WTC11 (cell line): Measurements from ENCODE around the gene MAGEA11. TPM values are rescaled to one million over a fixed set of nuclear protein-coding genes. Genes with fewer than 3 reads are reported as not detected.

Experiments
- ATAC-seq: fragments of 200-7000 bp; cut with Tn5 transposase; 2 replicates; pipeline ENCODE4 v1.10.0; 2021; ENCODE audit warnings: mild to moderate bottlenecking, moderate library complexity
- CTCF ChIA-PET: fragments of 300-600 bp; sonication (Branson Sonifier 250); formaldehyde crosslinking; loops from one replicate; lab custom pipeline; 2021; ENCODE audit warnings: antibody characterized with exemption; lab: Charles Lee
- POLR2A ChIA-PET: fragments of 350-600 bp; sonication (Branson Sonifier 250); formaldehyde crosslinking; loops from one replicate; lab custom pipeline; 2021; ENCODE audit warnings: antibody characterized with exemption; lab: Charles Lee
- DNase-seq: peaks from one replicate; pipeline ENCODE4 v3.0.0; 2021; ENCODE audit warnings: low spot score
- H3K27ac Mint-ChIP-seq: 2 replicates; pipeline ENCODE4 v1.8.0; 2021; ENCODE audit warnings: mixed read lengths
- H3K27me3 Mint-ChIP-seq: 2 replicates; pipeline ENCODE4 v1.8.0; 2021; ENCODE audit warnings: low read depth, mild to moderate bottlenecking, moderate library complexity, mixed read lengths
- H3K36me3 Mint-ChIP-seq: 2 replicates; pipeline ENCODE4 v1.8.0; 2021; ENCODE audit warnings: mixed read lengths
- H3K4me1 Mint-ChIP-seq: 2 replicates; pipeline ENCODE4 v1.8.0; 2022; ENCODE audit warnings: mixed read lengths
- H3K4me3 Mint-ChIP-seq: 2 replicates; pipeline ENCODE4 v1.8.0; 2021; ENCODE audit warnings: mild to moderate bottlenecking, moderate library complexity, mixed read lengths
- H3K9me3 Mint-ChIP-seq: 2 replicates; pipeline ENCODE4 v1.8.0; 2021; ENCODE audit warnings: mixed read lengths
- ATF1 ChIP-seq: sonication (generic); formaldehyde crosslinking; IDR thresholded peaks from 2 replicates; pipeline ENCODE4 v1.8.1; 2023; ENCODE audit warnings: mild to moderate bottlenecking, moderate library complexity, missing genetic modification reagents
- CBFB ChIP-seq: sonication (generic); formaldehyde crosslinking; IDR thresholded peaks from 2 replicates; pipeline ENCODE4 v1.8.1; 2022; ENCODE audit warnings: mild to moderate bottlenecking, low read depth, missing genetic modification reagents
- CTCF ChIP-seq: fragments of 200-600 bp; IDR thresholded peaks from 2 replicates; pipeline ENCODE4 v1.8.0; 2022; ENCODE audit warnings: antibody characterized with exemption
- E2F5 ChIP-seq: sonication (generic); formaldehyde crosslinking; IDR thresholded peaks from 2 replicates; pipeline ENCODE4 v1.8.1; 2022; ENCODE audit warnings: mild to moderate bottlenecking, moderate library complexity, missing genetic modification reagents
- ELF4 ChIP-seq: sonication (generic); formaldehyde crosslinking; IDR thresholded peaks from 2 replicates; pipeline ENCODE4 v1.8.1; 2022; ENCODE audit warnings: low read depth, mild to moderate bottlenecking, moderate library complexity, missing genetic modification reagents
- ETV6 ChIP-seq: sonication (generic); formaldehyde crosslinking; IDR thresholded peaks from 2 replicates; pipeline ENCODE4 v1.8.1; 2022; ENCODE audit warnings: mild to moderate bottlenecking, missing genetic modification reagents
- GRHL2 ChIP-seq: fragments of 250-450 bp; sonication (Bioruptor Pico); IDR thresholded peaks from 2 replicates; pipeline ENCODE4 v1.8.0; 2022; ENCODE audit warnings: mild to moderate bottlenecking, moderate library complexity; ENCODE audit not compliant: insufficient replicate concordance, severe bottlenecking
- JUN ChIP-seq: sonication (generic); formaldehyde crosslinking; IDR thresholded peaks from 2 replicates; pipeline ENCODE4 v1.8.0; 2023; ENCODE audit warnings: mild to moderate bottlenecking, missing genetic modification reagents
- NFATC4 ChIP-seq: fragments of 250-450 bp; sonication (Bioruptor Pico); IDR thresholded peaks from 2 replicates; pipeline ENCODE4 v1.9.0; 2021; ENCODE audit warnings: mild to moderate bottlenecking
- RORB ChIP-seq: fragments of 250-450 bp; sonication (Bioruptor Pico); IDR thresholded peaks from 2 replicates; pipeline ENCODE4 v1.9.0; 2021; ENCODE audit warnings: mild to moderate bottlenecking
- SMAD4 ChIP-seq: sonication (generic); formaldehyde crosslinking; IDR thresholded peaks from 2 replicates; pipeline ENCODE4 v1.8.0; 2022; ENCODE audit warnings: mild to moderate bottlenecking, missing genetic modification reagents
- ZBTB43 ChIP-seq: sonication (generic); formaldehyde crosslinking; IDR thresholded peaks from 2 replicates; pipeline ENCODE4 v1.8.1; 2023; ENCODE audit warnings: mild to moderate bottlenecking, missing genetic modification reagents
- ZMAT4 ChIP-seq: fragments of 250-450 bp; sonication (Bioruptor Pico); IDR thresholded peaks from 2 replicates; pipeline ENCODE4 v1.9.0; 2021; ENCODE audit warnings: mild to moderate bottlenecking
- ZNF423 ChIP-seq: fragments of 250-450 bp; sonication (Bioruptor Pico); IDR thresholded peaks from 2 replicates; pipeline ENCODE4 v2.1.2; 2022; ENCODE audit warnings: mild to moderate bottlenecking, moderate library complexity
- total RNA-seq: library from RNA; stranded (reverse); gene quantifications from 3 replicates; pipeline ENCODE4 v1.2.3, GENCODE V29; 2021

The MAGEA11 gene
- total RNA-seq, 1 experiment from 2014 or later = not detected

GRCh38 chrX:149762696-149763614 lies 51.1 kb downstream of the MAGEA11 start:
- H3K9me3 Mint-ChIP-seq = no peaks in the 10 kb centered on the region
- no peak for ATAC-seq
- POLR2A ChIA-PET = no interaction called here
- H3K4me1 Mint-ChIP-seq = no peaks in the 10 kb centered on the region
- no peak overlapping the region for H3K27ac Mint-ChIP-seq
- H3K36me3 Mint-ChIP-seq = no peaks in the 10 kb centered on the region
- CTCF ChIA-PET = no interaction called here
- DNase-seq = no peak
- no peak for TF ChIP-seq ZMAT4
- TF ChIP-seq E2F5 = no peak
- TF ChIP-seq CBFB (CRISPR knock-in tag) = no peak
- no peak for TF ChIP-seq JUN (CRISPR knock-in tag)
- TF ChIP-seq ETV6 (CRISPR knock-in tag) = no peak
- TF ChIP-seq NFATC4 (CRISPR knock-in tag) = no peak
- TF ChIP-seq SMAD4 (CRISPR knock-in tag) = no peak
- TF ChIP-seq RORB (CRISPR knock-in tag) = no peak
- TF ChIP-seq GRHL2 (CRISPR knock-in tag) = no peak
- TF ChIP-seq ELF4 = no peak
- TF ChIP-seq ATF1 (CRISPR knock-in tag) = no peak
- no peak for TF ChIP-seq CTCF
- TF ChIP-seq ZNF423 (CRISPR knock-in tag) = no peak
- no peak for TF ChIP-seq ZBTB43 (CRISPR knock-in tag)
- no peaks in the 10 kb centered on the region; the same call in 1 of the 2 replicates for H3K27me3 Mint-ChIP-seq
- no peak overlapping the region for H3K4me3 Mint-ChIP-seq

Other genes with a start within 250 kb of the MAGEA11 start
- 13.3 to 21.7 TPM (median 18.0 TPM) in 3 replicates for gene IDS, start 206.8 kb upstream of the MAGEA11 start, total RNA-seq
- gene EOLA1, start 171.0 kb upstream of the MAGEA11 start, total RNA-seq = 5.4 to 7.7 TPM (median 6.1 TPM) in 3 replicates
- not detected in 3 replicates for gene HSFX3, start 162.1 kb upstream of the MAGEA11 start, total RNA-seq
- gene MAGEA9B, start 124.6 kb upstream of the MAGEA11 start, total RNA-seq = 0.11 to 0.35 TPM (median 0.14 TPM) in 3 replicates
- 0.37 TPM in 1 of 3 replicates, not detected in the others for gene HSFX2, start 116.7 kb upstream of the MAGEA11 start, total RNA-seq
- gene TMEM185A, start 80.3 kb upstream of the MAGEA11 start, total RNA-seq = 15.9 to 20.2 TPM (median 17.1 TPM) in 3 replicates
- 0.48 to 0.85 TPM (median 0.66 TPM) in 3 replicates for gene HSFX1, start 62.0 kb downstream of the MAGEA11 start, total RNA-seq
- gene MAGEA9, start 69.9 kb downstream of the MAGEA11 start, total RNA-seq = not detected in 3 replicates
- not detected in 3 replicates for gene MAGEA8, start 169.1 kb downstream of the MAGEA11 start, total RNA-seq
- gene HSFX4, start 217.5 kb downstream of the MAGEA11 start, total RNA-seq = not detected in 3 replicates
- gene EOLA2, start 226.4 kb downstream of the MAGEA11 start, total RNA-seq = 30.5 to 41.2 TPM (median 31.5 TPM) in 3 replicates